GM12878 (cell line): ENCODE results near the gene MFAP3L. TPM values are rescaled to one million over a fixed set of nuclear protein-coding genes. Genes with fewer than 3 reads are reported as not detected.

ENCODE experiments used
- BHLHE40 ChIP-seq, 2 experiments: fragments of 450-650 bp in 1 of 2; IDR thresholded peaks; 2 replicates each; pipeline ENCODE4 v1.6.1; 2011 to 2017; ENCODE audit warnings: low read depth in 2 of 2, borderline replicate concordance in 1 of 2, improper control_type of control experiment in 1 of 2, low read length in 1 of 2, mild to moderate bottlenecking in 1 of 2
- CEBPB ChIP-seq, 2 experiments: fragments of 150-350 bp in 1 of 2; IDR thresholded peaks; 2 replicates each; pipeline ENCODE4 v1.6.1; 2012 to 2014; ENCODE audit warnings: low read depth in 2 of 2, low read length in 2 of 2, borderline replicate concordance in 1 of 2, inconsistent platforms in 1 of 2
- EED ChIP-seq: sonication (generic); IDR thresholded peaks from 2 replicates; pipeline ENCODE4 v1.6.1; 2016; ENCODE audit warnings: antibody characterized with exemption, low read depth
- FOXM1 ChIP-seq: IDR thresholded peaks from 2 replicates; pipeline ENCODE4 v1.6.1; 2012; ENCODE audit warnings: low read depth, mild to moderate bottlenecking, inconsistent platforms, low read length, moderate library complexity
- GABPA ChIP-seq: IDR thresholded peaks from 2 replicates; pipeline ENCODE4 v1.6.1; 2014; ENCODE audit warnings: antibody characterized with exemption, low read depth, mild to moderate bottlenecking, inconsistent platforms
- GATAD2B ChIP-seq: fragments of 450-650 bp; conservative IDR thresholded peaks from 2 replicates; pipeline ENCODE4 v1.6.1; 2017; ENCODE audit warnings: low read depth, mild to moderate bottlenecking, moderate library complexity
- HDAC2 ChIP-seq: fragments of 200-600 bp; sonication (generic); IDR thresholded peaks from 2 replicates; pipeline ENCODE4 v1.6.1; 2017
- IKZF1 ChIP-seq: fragments of 450-650 bp; conservative IDR thresholded peaks from 2 replicates; pipeline ENCODE4 v1.6.1; 2017; ENCODE audit warnings: antibody characterized with exemption, mild to moderate bottlenecking
- KDM1A ChIP-seq: fragments of 200-600 bp; sonication (generic); IDR thresholded peaks from 2 replicates; pipeline ENCODE4 v1.6.1; 2016; ENCODE audit warnings: borderline replicate concordance
- LARP7 ChIP-seq: fragments of 450-650 bp; IDR thresholded peaks from 2 replicates; pipeline ENCODE4 v1.6.1; 2017; ENCODE audit warnings: mild to moderate bottlenecking
- POLR2A ChIP-seq: IDR thresholded peaks from 2 replicates; pipeline ENCODE4 v1.6.1; 2011; ENCODE audit warnings: low read depth, mild to moderate bottlenecking, low read length
- POLR2AphosphoS2 ChIP-seq: IDR thresholded peaks from 2 replicates; pipeline ENCODE4 v1.6.1; 2011; ENCODE audit warnings: low read depth, mild to moderate bottlenecking, low read length, improper control_type of control experiment, moderate library complexity
- POU2F2 ChIP-seq: IDR thresholded peaks from 3 replicates; pipeline ENCODE4 v1.6.1; 2011; ENCODE audit warnings: low read depth, mild to moderate bottlenecking, low read length, borderline replicate concordance
- RUNX3 ChIP-seq: IDR thresholded peaks from 2 replicates; pipeline ENCODE4 v1.6.1; 2012; ENCODE audit warnings: low read length, inconsistent platforms
- SP1 ChIP-seq: IDR thresholded peaks from one replicate; pipeline ENCODE4 v1.6.1; 2011; ENCODE audit warnings: low read depth, low read length
- ZBED1 ChIP-seq: IDR thresholded peaks from 2 replicates; pipeline ENCODE4 v1.6.1; 2016; ENCODE audit warnings: borderline replicate concordance
- polyA plus RNA-seq, 11 experiments: library from polyadenylated mRNA; depleted of rRNA in 4 of 11; unstranded in 6 of 11; stranded (reverse) in 5 of 11; fragments of >200 nt; fragmentation: Nextera tagmentation in 4 of 11; fragmentation: Illumina TruSeq in 1 of 11; extraction: Ambion mirVana in 4 of 11; extraction: Trizol in 1 of 11; gene quantifications; 1 replicate in 1 of 11; 2 replicates in 10 of 11; pipeline versions ENCODE4 v1.2.1 to v1.2.3, GENCODE V29; 2011 to 2016; ENCODE audit warnings: inconsistent platforms in 2 of 11, missing spikeins in 2 of 11, low read depth in 1 of 11
- total RNA-seq, 4 experiments: library from RNA; depleted of rRNA in 3 of 4; stranded (reverse); fragments of >200 nt in 3 of 4; fragmentation: Illumina TruSeq in 1 of 4; extraction: Trizol in 1 of 4; gene quantifications; 2 replicates each; pipeline versions ENCODE4 v1.2.1 to v1.2.3, GENCODE V29; 2013 to 2021
- TF ChIP-seq, protein P1 (sequence below): IDR thresholded peaks from 2 replicates; pipeline ENCODE4 v1.6.1; 2012; ENCODE audit warnings: low read depth, low read length, improper control_type of control experiment
- TF ChIP-seq, protein P2 (sequence below): IDR thresholded peaks from 2 replicates; pipeline ENCODE4 v1.6.1; 2012; ENCODE audit warnings: mild to moderate bottlenecking, low read depth, low read length

MFAP3L gene
- total and polyA plus RNA-seq, 10 of the 15 experiments (the other 5 are each of a cell fraction or from before 2014, with no cell fraction given), result 0.10 to 3.0 TPM; not detected in 8

- no peak for TF ChIP-seq EED
- peak; percentile 58; the same call in 1 of the 2 replicates for TF ChIP-seq POLR2A
- TF ChIP-seq, protein P1, sequence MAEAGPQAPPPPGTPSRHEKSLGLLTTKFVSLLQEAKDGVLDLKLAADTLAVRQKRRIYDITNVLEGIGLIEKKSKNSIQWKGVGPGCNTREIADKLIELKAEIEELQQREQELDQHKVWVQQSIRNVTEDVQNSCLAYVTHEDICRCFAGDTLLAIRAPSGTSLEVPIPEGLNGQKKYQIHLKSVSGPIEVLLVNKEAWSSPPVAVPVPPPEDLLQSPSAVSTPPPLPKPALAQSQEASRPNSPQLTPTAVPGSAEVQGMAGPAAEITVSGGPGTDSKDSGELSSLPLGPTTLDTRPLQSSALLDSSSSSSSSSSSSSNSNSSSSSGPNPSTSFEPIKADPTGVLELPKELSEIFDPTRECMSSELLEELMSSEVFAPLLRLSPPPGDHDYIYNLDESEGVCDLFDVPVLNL, result no peak
- TF ChIP-seq POU2F2, result no peak
- TF ChIP-seq POLR2AphosphoS2, result no peak
- TF ChIP-seq GABPA, result no peak
- no peak for TF ChIP-seq ZBED1
- TF ChIP-seq KDM1A, result no peak
- TF ChIP-seq BHLHE40 (IDR thresholded peaks at IDR 0.05; ENCODE audit: borderline replicate concordance in 1 of 2, low read depth in 2 of 2, low read length in 1 of 2), result peak in 1 of 2 experiments; percentile 35; a peak in 2 of 4 replicates
- TF ChIP-seq LARP7, result 0 out of 2 replicates have a peak, but pooled peaks have one; percentile 45
- TF ChIP-seq, protein P2, sequence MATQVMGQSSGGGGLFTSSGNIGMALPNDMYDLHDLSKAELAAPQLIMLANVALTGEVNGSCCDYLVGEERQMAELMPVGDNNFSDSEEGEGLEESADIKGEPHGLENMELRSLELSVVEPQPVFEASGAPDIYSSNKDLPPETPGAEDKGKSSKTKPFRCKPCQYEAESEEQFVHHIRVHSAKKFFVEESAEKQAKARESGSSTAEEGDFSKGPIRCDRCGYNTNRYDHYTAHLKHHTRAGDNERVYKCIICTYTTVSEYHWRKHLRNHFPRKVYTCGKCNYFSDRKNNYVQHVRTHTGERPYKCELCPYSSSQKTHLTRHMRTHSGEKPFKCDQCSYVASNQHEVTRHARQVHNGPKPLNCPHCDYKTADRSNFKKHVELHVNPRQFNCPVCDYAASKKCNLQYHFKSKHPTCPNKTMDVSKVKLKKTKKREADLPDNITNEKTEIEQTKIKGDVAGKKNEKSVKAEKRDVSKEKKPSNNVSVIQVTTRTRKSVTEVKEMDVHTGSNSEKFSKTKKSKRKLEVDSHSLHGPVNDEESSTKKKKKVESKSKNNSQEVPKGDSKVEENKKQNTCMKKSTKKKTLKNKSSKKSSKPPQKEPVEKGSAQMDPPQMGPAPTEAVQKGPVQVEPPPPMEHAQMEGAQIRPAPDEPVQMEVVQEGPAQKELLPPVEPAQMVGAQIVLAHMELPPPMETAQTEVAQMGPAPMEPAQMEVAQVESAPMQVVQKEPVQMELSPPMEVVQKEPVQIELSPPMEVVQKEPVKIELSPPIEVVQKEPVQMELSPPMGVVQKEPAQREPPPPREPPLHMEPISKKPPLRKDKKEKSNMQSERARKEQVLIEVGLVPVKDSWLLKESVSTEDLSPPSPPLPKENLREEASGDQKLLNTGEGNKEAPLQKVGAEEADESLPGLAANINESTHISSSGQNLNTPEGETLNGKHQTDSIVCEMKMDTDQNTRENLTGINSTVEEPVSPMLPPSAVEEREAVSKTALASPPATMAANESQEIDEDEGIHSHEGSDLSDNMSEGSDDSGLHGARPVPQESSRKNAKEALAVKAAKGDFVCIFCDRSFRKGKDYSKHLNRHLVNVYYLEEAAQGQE, result no peak
- TF ChIP-seq SP1, result peak; percentile 93
- TF ChIP-seq IKZF1, result peak; percentile 47
- no peak for TF ChIP-seq CEBPB (IDR thresholded peaks at IDR 0.05; ENCODE audit: borderline replicate concordance in 1 of 2, low read depth in 2 of 2, low read length in 2 of 2)
- TF ChIP-seq FOXM1, result no peak
- 0 out of 2 replicates have a peak, but pooled peaks have one; percentile 24 for TF ChIP-seq RUNX3
- no peak for TF ChIP-seq HDAC2
- TF ChIP-seq GATAD2B, result 0 out of 2 replicates have a peak, but pooled peaks have one; percentile 30
Observed at GRCh38 chr4:170026253-170027021, at the start of gene MFAP3L (continued).
